Heart right ventricle (tissue), 16 donors: ENCODE data around the gene DENND6A. TPM values are rescaled to one million over a fixed set of nuclear protein-coding genes. Genes with fewer than 3 reads are reported as not detected.
"Not testable (repeated sequence)": the region's sequence is repeated elsewhere in the genome, so short reads cannot be mapped to it uniquely, and the experiment has no call there.

Experiments used
- ATAC-seq, 8 donors: fragments of 200-7000 bp; cut with Tn5 transposase; one replicate each; pipeline ENCODE4 v1.9.1; 2020; ENCODE audit warnings: mild to moderate bottlenecking in 8 of 8, moderate library complexity in 8 of 8, moderate number of reproducible peaks in 1 of 8
- DNase-seq, 2 donors: peaks; one replicate each; pipeline ENCODE4 v3.0.0-alpha.2; 2020
- H3K27ac ChIP-seq, 10 donors: fragments of 200-600 bp; sonication (generic) in 2 of 10; one replicate each; pipeline versions ENCODE4 v1.5.0 to v1.8.0; 2020 to 2022; ENCODE audit warnings: mild to moderate bottlenecking in 3 of 10
- H3K27me3 ChIP-seq, 7 donors: fragments of 200-600 bp; one replicate each; pipeline ENCODE4 v1.8.0; 2021 to 2022; ENCODE audit warnings: mild to moderate bottlenecking in 2 of 7
- H3K36me3 ChIP-seq, 9 donors: fragments of 200-600 bp; sonication (generic) in 1 of 9; one replicate each; pipeline versions ENCODE4 v1.5.0 to v1.8.0; 2020 to 2022; ENCODE audit warnings: mild to moderate bottlenecking in 2 of 9
- H3K4me1 ChIP-seq, 9 donors: fragments of 200-600 bp; sonication (generic) in 1 of 9; one replicate each; pipeline versions ENCODE4 v1.5.0 to v1.8.0; 2020 to 2022; ENCODE audit warnings: mild to moderate bottlenecking in 4 of 9
- H3K4me3 ChIP-seq, 10 donors: fragments of 200-600 bp; sonication (generic) in 2 of 10; one replicate each; pipeline versions ENCODE4 v1.5.0 to v1.8.0; 2020 to 2022; ENCODE audit warnings: mild to moderate bottlenecking in 7 of 10, moderate library complexity in 2 of 10
- H3K9me3 ChIP-seq, 11 donors: fragments of 200-600 bp in 10 of 11; sonication (generic) in 2 of 11; one replicate each; pipeline versions ENCODE4 v1.5.0 to v1.8.0; 2013 to 2022; ENCODE audit warnings: mild to moderate bottlenecking in 2 of 11, control low read depth in 1 of 11, moderate library complexity in 1 of 11
- WGBS, 2 donors: extraction: QIAGEN DNeasy Blood & Tissue Kit; methylation state at CpG; one replicate each; pipeline ENCODE4 v1.1.7; 2013; ENCODE audit warnings: inconsistent platforms in 1 of 2; 5-methylcytosine and 5-hydroxymethylcytosine counted together
- intact Hi-C, 10 donors: fragments of 100-400 bp; cut with DNase I; formaldehyde crosslinking; loops; one replicate each; pipeline versions ENCODE4 v1.11.1 to v1.14.2; 2022
- polyA plus RNA-seq, 2 donors: library from polyadenylated mRNA; stranded (reverse); fragments of 200-250 nt; gene quantifications; one replicate each; pipeline ENCODE4 v1.2.3, GENCODE V29; 2013
- total RNA-seq, 10 donors: library from RNA; stranded (reverse); fragmentation: NEBNext Ultra II Directional in 3 of 10; extraction: Animal tissue kit (Norgen Biotek cat#: 25700) in 3 of 10; gene quantifications; one replicate each; pipeline versions ENCODE4 v1.2.1 to v1.2.4, GENCODE V29; 2021 to 2023
- TF ChIP-seq, protein P1 (sequence below), 9 donors: fragments of 200-600 bp; sonication (generic) in 2 of 9; IDR thresholded peaks; one replicate each; pipeline versions ENCODE4 v1.5.0 to v1.8.0; 2021 to 2022; ENCODE audit warnings: antibody characterized with exemption in 9 of 9, mild to moderate bottlenecking in 5 of 9, moderate library complexity in 1 of 9
- donor health status: Arrhythmogenic right ventricular cardiomyopathy.
- donor health status: ischemic (EF 13 %, LVEDD 7.1; RV severe dilation, severe dysfunction).
- donor health status: healthy with polysubstance abuse.
- donor health status: DM: no; HTN: yes; CAD: no.
- donor health status: DM: no; HTN: no; CAD: no.
- donor health status: ischemic (EF 25% LVEDD 6.9; RV normal size, moderate dysfunction).
- donor health status: ischemic (EF 25% LVEDD 5.7; RV mildly dilated, moderate dysfunction).
- donor health status: healthy.
- donor health status: DM: yes; HTN: yes; CAD: no.
- donor health status: Ischemic cardiomyopathy.
- donor health status: ischemic (EF 35%, LVEDD 5.7; RV mildly dilated, moderate dysfunction).
- donor health status: nonischemic (EF 11% LVEDD 7.7; RV severe dilation, severe dysfunction).
- donor health status: DM: yes; HTN: yes; CAD: no.
- donor health status: PGD.
- donor health status: ischemic (EF 29% LVEDD 5.4; RV normal size, mild dysfunction).
- donor health status: nonischemic (EF 23%, LVEDD 6.1; RV moderate dilation, normal function).

Gene DENND6A
- total and polyA plus RNA-seq, 12 donors, result 4.3 to 28.9 (median 18.8) TPM

DNA sequence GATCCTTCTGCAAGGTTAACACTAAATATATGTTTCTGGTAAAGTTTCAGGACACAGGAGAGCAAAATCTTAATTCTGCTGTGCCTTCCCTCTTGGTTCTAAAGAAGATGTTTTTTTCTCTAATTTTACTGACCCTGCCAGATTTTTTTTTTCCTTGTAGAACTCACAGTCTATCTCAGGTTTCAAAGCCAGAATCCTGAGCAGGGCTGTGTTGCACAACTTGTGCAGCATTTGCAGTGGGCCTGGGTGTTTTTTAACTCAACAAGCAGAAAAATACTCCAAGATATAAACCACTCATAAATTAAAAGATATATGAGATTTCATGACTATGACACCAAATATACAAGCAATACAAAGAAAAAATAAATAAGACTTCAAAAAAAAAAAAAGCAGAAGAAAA lies 55.5 kb downstream of the DENND6A start:
- intact Hi-C loops, result no loop called here
- TF ChIP-seq, protein P1, sequence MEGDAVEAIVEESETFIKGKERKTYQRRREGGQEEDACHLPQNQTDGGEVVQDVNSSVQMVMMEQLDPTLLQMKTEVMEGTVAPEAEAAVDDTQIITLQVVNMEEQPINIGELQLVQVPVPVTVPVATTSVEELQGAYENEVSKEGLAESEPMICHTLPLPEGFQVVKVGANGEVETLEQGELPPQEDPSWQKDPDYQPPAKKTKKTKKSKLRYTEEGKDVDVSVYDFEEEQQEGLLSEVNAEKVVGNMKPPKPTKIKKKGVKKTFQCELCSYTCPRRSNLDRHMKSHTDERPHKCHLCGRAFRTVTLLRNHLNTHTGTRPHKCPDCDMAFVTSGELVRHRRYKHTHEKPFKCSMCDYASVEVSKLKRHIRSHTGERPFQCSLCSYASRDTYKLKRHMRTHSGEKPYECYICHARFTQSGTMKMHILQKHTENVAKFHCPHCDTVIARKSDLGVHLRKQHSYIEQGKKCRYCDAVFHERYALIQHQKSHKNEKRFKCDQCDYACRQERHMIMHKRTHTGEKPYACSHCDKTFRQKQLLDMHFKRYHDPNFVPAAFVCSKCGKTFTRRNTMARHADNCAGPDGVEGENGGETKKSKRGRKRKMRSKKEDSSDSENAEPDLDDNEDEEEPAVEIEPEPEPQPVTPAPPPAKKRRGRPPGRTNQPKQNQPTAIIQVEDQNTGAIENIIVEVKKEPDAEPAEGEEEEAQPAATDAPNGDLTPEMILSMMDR (IDR thresholded peaks at IDR 0.05), result no peak
- Histone ChIP-seq H3K4me1 (no peaks in the 10 kb centered on the region), H3K9me3 (no peaks in the 10 kb centered on the region), H3K4me3 (no peak overlapping the region), H3K27me3 (no peaks in the 10 kb centered on the region), H3K27ac (no peak overlapping the region), H3K36me3 (peaks cover 0 to 98% (median 58%) of the 10 kb centered on the region in 9 donors)
- DNase-seq, result no peak
- no peak for ATAC-seq

DNA sequence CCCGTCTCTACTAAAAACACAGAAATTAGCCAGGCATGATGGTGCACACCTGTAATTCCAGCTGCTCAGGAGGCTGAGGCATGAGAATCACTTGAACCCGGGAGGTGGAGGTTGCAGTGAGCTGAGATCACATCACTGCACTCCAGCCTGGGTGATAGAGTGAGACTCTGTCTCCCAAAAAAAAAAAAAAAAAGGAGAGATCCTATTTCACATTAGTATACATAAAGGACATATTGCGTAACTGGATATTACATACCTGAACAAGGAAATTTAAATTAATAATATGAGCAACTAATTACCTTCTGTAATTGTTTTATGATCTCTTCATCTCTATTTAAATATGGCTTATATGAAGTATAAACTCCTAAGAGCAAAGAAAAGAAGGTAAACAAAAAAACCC lies 58.6 kb downstream of the DENND6A start:
- H3K4me3 ChIP-seq, H3K9me3 ChIP-seq, intact Hi-C loops, DNase-seq, H3K27ac ChIP-seq, H3K4me1 ChIP-seq, ATAC-seq, H3K27me3 ChIP-seq: not testable (repeated sequence)
- H3K36me3 ChIP-seq, result peaks cover 0 to 98% (median 48%) of the 10 kb centered on the region in 9 donors
- 94 to 96% methylated on average over 3 of the region's 3 CpGs for WGBS, 2 donors

DNA sequence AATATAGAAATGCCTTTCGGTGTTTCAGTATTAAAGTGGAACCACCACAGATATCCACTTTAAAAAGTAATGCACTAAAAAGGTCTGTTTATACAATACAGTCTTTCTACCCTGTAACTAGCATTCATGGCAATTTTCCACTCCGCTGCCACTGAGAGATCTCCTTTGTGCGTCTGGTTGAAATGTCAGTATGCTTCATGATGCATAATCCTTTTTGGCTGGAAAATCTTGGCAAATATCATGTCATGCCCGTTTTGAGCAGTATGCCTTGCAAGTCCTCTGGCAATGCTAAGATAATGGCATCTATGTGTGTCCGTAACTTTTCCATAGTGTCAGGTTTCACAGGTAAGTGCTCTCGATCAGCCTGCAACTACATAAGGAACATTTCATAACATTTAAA lies 64.9 kb downstream of the DENND6A start:
- ATAC-seq (no peak), DNase-seq (no peak)
- Histone ChIP-seq H3K27me3 (no peaks in the 10 kb centered on the region), H3K4me3 (no peak overlapping the region), H3K27ac (no peak overlapping the region), H3K36me3 (peaks cover 0 to 98% (median 62%) of the 10 kb centered on the region in 9 donors), H3K4me1 (no peaks in the 10 kb centered on the region), H3K9me3 (no peaks in the 10 kb centered on the region)
- TF ChIP-seq, protein P1 (IDR thresholded peaks at IDR 0.05), result no peak
- 86 to 88% methylated on average over 6 of the region's 6 CpGs for WGBS, 2 donors
- intact Hi-C loops, result no loop called here

DNA sequence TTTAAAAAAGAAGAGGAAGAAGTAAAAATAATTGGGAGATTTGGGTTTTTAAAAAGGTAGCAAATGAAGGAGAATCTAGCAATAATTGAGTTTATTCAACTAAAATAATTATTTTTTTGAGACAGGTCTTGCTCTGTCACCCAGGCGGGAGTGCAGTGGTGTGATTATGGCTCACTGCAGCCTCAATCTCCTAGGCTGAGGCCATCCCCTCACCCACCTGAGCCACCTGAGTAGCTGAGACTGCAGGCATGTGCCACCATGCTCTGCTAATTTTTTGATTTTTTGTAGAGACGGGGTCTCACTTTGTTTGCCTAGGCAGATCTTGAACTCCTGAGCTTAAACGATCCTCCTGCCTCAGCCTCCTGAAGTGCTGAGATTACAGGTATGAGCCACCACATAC lies 68.1 kb downstream of the DENND6A start:
- TF ChIP-seq, protein P1 (IDR thresholded peaks at IDR 0.05), result no peak
- no peak overlapping the region for H3K4me3 ChIP-seq
- DNase-seq (no peak), ATAC-seq (no peak)
- H3K4me1 ChIP-seq, result no peaks in the 10 kb centered on the region
- no peaks in the 10 kb centered on the region for H3K27me3 ChIP-seq
- intact Hi-C loops, result no loop called here
- peaks cover 0 to 98% (median 39%) of the 10 kb centered on the region in 9 donors for H3K36me3 ChIP-seq
- no peak overlapping the region for H3K27ac ChIP-seq
- H3K9me3 ChIP-seq, result no peaks in the 10 kb centered on the region
- WGBS, 2 donors, result 97 to 99% methylated on average over 3 of the region's 3 CpGs

DNA sequence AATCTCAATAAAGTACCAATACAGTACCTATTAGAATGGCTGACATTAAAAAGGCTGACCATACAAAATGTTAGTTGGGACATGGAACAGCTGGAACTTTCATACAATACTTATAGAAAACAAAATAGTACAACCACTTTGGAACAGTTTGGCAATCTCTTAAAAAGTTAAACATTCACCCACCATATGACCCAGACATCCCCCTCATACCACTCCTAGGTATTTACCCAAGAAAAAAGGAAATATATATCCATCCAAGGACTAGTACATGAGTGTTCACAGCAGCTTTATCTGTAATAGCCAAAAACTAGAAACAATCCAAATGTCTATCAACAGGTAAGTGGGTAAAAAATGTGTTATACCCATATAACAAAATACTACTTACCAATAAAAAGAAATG lies 70.5 kb downstream of the DENND6A start:
- intact Hi-C loops, result no loop called here
- ATAC-seq (no peak), DNase-seq (no peak)
- no peaks in the 10 kb centered on the region for H3K4me1 ChIP-seq
- H3K27ac ChIP-seq, result no peak overlapping the region
- no peaks in the 10 kb centered on the region for H3K27me3 ChIP-seq
- H3K36me3 ChIP-seq, result peaks cover 0 to 80% (median 22%) of the 10 kb centered on the region in 9 donors
- H3K9me3 ChIP-seq, result peaks cover 0 to 6% (median 0%) of the 10 kb centered on the region in 11 donors
- TF ChIP-seq, protein P1 (IDR thresholded peaks at IDR 0.05), result no peak
- no peak overlapping the region for H3K4me3 ChIP-seq
